Femur (tissue), 1 donor: ENCODE results near the gene SERPINB6.
"Not testable (repeated sequence)": the region's sequence is repeated elsewhere in the genome, so short reads cannot be mapped to it uniquely, and the experiment has no call there.

Source experiments
- DNase-seq: peaks from one replicate; pipeline ENCODE4 v3.0.0-alpha.2; 2017

The SERPINB6 gene

GRCh38 chr6:2932911-2933310, 38.5 kb downstream of the SERPINB6 start:
- DNase-seq, result not testable (repeated sequence)

DNA sequence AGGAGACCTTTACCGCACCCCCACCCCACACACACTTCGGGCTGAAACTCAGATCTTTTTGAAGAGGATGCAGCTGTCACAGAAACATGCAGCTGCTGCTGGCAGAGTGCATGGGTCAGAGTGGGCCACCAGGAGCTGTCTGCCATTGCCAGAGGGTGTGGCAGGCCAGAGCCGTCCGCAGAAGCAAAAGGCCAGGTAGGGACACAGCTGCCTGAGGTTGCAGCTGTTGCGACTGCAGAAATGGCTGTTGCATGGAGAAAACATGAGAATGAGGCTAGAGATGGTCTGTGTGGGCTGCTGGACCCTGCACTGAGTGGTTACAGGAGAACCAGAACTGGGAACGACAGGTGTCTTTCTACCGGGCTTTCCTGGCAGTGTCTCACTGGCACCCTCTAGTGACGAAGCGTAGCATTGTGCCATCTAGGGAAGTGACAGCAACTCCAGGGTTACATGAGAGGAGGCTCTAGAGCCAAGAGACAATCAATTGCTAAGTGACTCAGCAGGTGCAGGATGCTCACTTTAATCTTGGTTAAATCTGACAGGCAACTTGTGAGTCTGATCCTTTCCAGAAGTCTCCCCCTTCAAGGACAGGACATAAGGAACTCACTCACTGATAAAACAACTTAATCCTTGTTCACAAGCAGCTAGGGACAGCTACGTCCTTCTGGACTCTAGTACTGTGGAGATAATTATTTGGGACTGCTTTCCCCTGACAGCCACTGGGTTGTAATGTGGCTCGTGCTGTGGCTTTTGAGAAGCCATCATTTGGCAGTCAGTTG, 39.2 kb downstream of the SERPINB6 start:
- peak; percentile 84 for DNase-seq

DNA sequence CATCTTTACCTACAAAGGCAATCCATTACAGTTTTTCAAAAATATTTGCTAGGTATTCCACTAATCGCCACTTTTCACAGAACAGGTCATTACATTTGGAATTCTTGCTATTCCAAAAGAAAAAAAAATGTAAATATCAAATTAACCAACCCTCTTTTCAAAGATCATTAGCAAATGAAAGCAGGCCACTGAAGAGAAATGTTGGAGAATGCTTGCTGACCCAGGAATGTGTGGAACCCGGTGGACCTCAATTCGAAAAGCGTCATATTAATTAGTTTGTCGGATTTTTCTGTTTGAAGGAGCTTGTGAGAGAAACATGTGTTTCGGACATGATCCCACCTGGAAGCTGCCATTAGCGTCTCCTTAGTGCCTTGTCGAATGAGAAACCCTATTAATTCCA, 40.3 kb downstream of the SERPINB6 start:
- no peak for DNase-seq

DNA sequence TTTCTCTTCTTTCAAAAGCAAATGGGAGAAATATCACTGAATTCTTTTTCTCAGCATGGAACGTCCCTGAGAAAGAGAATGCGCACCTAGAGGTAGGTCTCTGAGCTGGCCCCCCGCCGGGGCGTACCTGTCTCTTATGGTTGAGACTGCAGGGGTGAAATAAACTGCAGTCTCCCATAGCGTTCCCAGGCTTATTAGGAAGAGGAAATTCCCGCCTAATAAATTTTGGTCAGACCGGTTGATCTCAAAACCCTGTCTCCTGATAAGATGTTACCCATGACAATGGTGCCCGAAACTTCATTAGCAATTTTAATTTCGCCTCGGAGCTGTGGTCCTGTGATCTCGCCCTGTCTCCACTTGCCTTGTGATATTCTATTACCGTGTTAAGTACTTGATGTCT, 43.4 kb downstream of the SERPINB6 start:
- DNase-seq, result not testable (repeated sequence)

GRCh38 chr6:2925842-2926747, 45.3 kb downstream of the SERPINB6 start:
- not testable (repeated sequence) for DNase-seq

DNA sequence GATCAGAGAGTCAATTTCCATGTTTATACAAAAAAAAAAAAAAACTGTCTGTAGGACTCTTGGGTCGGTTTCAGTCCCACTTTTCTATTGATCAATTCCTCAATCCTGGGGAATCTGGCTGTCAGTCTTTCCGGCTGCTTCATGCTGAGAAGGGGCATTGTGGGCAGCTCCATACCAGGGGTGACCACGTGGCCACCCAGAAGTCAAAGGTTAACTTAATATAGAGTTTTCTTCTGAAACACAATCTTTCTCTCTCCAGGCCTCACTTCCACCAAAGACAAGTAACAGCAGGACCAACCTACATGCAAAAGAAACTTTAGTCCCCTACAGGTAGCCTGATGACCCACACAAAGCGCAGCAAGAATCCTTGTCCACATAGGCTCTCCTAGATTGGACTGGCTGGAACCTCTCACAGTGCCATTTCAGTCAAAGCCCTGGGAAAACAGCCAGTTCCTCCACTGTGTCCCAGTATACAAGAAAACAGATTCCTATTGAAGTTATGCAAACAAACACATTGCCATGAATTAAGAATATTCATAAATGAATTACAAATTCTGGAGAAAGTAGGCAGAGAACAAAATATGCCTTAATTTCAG, 49.7 kb downstream of the SERPINB6 start:
- DNase-seq, result no peak

DNA sequence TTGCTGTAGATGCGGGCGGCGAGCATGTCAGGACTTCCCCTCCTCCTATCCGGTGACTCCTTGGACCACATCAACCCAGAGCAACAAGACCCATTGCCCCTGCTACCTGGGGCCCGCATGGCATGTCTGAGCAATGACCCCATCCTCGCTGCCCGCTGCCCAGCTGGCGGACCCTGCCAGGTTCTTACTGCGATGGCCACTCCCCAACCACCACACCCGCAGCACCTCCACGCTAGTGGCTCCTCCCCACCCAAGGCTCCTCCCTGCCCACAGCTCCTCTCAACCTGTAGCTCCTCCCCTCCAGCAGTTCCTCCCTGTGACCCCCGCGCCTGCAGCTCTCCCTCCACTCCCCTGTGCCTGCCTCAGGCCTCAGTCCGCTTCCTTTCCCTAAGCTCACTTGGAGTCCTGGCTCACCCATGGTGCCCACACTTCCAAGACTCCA, 50.7 kb downstream of the SERPINB6 start:
- DNase-seq, result no peak

- no peak for DNase-seq
Observed at GRCh38 chr6:2919886-2920285, 51.5 kb downstream of the SERPINB6 start.

DNA sequence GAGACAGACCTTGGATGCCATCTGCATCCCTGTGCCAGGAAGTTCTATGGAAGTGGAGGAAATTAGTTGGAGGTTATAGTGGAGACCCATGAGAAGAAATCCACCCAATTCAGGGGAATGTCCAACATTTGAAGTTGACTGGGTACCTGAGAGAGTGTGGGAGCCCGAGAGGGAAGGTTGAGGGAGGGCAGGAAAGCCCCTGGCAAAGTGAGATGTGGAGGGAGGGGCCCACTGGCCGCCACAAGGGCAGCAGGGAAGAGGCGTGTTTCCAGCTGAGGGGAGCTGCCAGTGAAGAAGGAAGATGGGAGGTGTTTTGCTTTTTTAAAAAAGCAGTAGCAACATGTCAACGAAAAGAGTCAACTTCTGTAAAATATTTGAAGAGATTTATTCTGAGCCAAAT, 52.0 kb downstream of the SERPINB6 start:
- no peak for DNase-seq

- no peak for DNase-seq
Observed at GRCh38 chr6:2918936-2919335, 52.4 kb downstream of the SERPINB6 start.

DNA sequence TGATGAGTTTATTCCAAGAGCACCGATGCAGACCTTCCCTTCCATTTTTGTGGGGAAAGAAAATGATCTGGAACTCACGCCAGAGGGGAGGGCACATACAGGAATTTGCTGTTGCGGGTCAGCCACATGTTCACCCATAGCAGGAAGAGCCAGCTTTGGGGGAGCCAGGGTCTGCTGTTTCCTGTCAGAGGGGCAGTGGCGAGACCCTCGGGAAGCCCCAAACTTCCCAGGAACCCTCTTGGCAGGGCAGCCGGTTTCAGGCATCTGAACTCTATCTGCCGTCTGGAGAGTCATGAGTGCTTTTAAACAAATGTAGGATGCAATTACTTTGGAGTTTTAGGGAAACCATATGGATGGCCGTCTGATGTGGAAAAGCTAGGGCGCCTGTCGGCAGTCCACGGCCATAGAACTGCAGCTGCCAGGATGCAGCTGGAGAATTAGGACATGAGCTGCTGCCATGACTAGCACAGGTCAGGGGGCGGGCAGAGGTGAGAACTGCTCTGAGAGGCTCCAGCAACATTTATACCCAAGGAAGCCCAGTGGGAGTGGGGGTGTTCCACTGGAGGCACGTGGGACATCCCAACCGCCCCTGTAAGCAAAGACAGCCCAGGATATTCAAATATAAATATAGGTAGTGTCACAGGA, 53.4 kb downstream of the SERPINB6 start:
- no peak for DNase-seq

DNA sequence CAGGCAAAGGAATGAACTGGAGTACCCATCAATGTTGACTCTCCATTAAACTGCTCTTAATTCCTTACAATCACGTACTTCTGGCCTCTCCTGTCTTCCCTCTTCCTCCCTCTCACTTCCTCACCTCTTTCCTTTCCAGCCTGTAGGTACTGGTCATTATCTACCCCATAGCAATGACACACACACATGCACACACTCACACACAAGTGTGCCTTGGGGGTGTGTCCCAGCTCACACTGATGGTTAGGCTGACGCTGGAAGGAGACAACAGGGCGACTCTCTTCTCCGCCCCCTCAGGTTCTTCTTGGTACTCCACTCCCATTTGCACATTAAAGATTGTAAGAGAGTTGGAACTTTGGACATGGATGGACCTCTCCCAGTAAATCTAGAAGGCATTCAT, 54.3 kb downstream of the SERPINB6 start:
- no peak for DNase-seq

- no peak for DNase-seq
Observed at GRCh38 chr6:2916158-2916925, 55.0 kb downstream of the SERPINB6 start.

DNA sequence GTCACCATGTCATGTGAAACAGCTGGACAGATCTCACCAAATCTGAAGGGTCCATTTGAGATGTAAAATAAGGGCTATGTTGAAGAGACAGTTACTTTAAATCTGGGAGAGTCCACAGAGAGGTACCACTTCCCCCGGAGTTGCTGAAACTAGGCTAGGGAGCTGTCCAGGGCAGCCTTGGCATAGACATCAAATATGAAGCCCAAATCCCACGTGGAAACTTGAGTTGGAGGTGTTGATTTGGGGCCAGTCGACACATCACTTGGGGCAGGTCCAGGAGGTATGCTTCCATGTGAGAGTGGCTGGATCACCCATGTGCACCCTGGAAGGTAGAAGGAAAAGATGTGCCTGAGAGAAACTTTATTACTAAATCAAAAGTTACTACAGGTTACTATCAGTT, 56.2 kb downstream of the SERPINB6 start:
- no peak for DNase-seq

DNA sequence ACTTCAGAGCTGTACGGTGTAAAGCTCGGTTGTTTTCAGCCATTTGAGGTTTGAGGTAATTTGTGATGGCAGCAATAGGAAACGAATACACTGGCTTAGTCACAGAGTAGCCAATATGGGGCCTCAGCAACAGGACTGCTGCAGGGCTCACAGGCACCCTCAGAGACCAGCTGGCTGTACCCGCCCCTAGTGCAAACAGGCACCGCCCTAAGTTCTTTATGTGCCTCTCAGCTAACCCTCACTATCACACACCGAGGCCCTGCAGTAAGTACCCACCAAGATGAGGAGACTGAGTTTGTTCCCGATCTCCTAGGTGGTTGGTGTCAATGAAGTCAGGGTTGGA, 57.1 kb downstream of the SERPINB6 start:
- no peak for DNase-seq

- DNase-seq, result no peak
Observed at GRCh38 chr6:2913621-2914317, 57.6 kb downstream of the SERPINB6 start.

- DNase-seq, result no peak
Observed at GRCh38 chr6:2911171-2911570, 60.2 kb downstream of the SERPINB6 start.

- DNase-seq, result no peak
Observed at GRCh38 chr6:2909718-2910117, 61.6 kb downstream of the SERPINB6 start.

GRCh38 chr6:2909051-2909606, 62.2 kb downstream of the SERPINB6 start:
- DNase-seq, result not testable (repeated sequence)

GRCh38 chr6:2908516-2908915, 62.9 kb downstream of the SERPINB6 start:
- DNase-seq, result not testable (repeated sequence)
